Neural progenitor cell (in vitro differentiated cells): ENCODE measurements around the gene TLE1. TPM values are rescaled to one million over a fixed set of nuclear protein-coding genes. Genes with fewer than 3 reads are reported as not detected.

Source experiments
- DNase-seq: peaks from one replicate; pipeline ENCODE4 v3.0.0-alpha.2; 2016; ENCODE audit warnings: low spot score
- H2AFZ ChIP-seq: fragments of 200-600 bp; sonication (generic); replicated peaks from 2 replicates; pipeline ENCODE4 v1.6.1; 2016; ENCODE audit warnings: antibody characterized with exemption
- H3F3A ChIP-seq: fragments of 200-600 bp; sonication (generic); 2 replicates; pipeline ENCODE4 v1.6.1; 2016; ENCODE audit warnings: antibody characterized with exemption, low read depth
- H3K27ac ChIP-seq: fragments of 200-600 bp; sonication (generic); 2 replicates; pipeline ENCODE4 v1.5.1; 2016; ENCODE audit warnings: mild to moderate bottlenecking
- H3K27me3 ChIP-seq: fragments of 200-600 bp; sonication (generic); 2 replicates; pipeline ENCODE4 v1.6.1; 2016; ENCODE audit warnings: mild to moderate bottlenecking, moderate library complexity
- H3K36me3 ChIP-seq: fragments of 200-600 bp; sonication (generic); 2 replicates; pipeline ENCODE4 v1.5.1; 2016
- H3K4me1 ChIP-seq: fragments of 200-600 bp; sonication (generic); 2 replicates; pipeline ENCODE4 v1.6.1; 2016; ENCODE audit warnings: mixed run types
- H3K4me2 ChIP-seq: fragments of 200-600 bp; sonication (generic); 2 replicates; pipeline ENCODE4 v1.6.1; 2016
- H3K4me3 ChIP-seq: fragments of 200-600 bp; sonication (generic); 2 replicates; pipeline ENCODE4 v1.5.1; 2016
- H3K79me2 ChIP-seq: fragments of 200-600 bp; sonication (generic); 2 replicates; pipeline ENCODE4 v1.6.1; 2016; ENCODE audit warnings: low read depth
- H3K9ac ChIP-seq: fragments of 200-600 bp; sonication (generic); 2 replicates; pipeline ENCODE4 v1.6.1; 2016
- H3K9me3 ChIP-seq: fragments of 200-600 bp; sonication (generic); 2 replicates; pipeline ENCODE4 v1.5.1; 2016; ENCODE audit warnings: low read depth
- H4K20me1 ChIP-seq: fragments of 200-600 bp; sonication (generic); 2 replicates; pipeline ENCODE4 v1.6.1; 2016; ENCODE audit warnings: low read depth
- H3K27ac Mint-ChIP-seq: 3 replicates; pipeline ENCODE4 v1.8.0; 2021; ENCODE audit warnings: mixed read lengths
- H3K27me3 Mint-ChIP-seq: 2 replicates; pipeline ENCODE4 v1.8.0; 2022; ENCODE audit warnings: low read depth, mild to moderate bottlenecking, inconsistent platforms, moderate library complexity, mixed read lengths; ENCODE audit not compliant: insufficient read depth
- H3K36me3 Mint-ChIP-seq: 3 replicates; pipeline ENCODE4 v1.8.0; 2021; ENCODE audit warnings: mixed read lengths
- H3K4me1 Mint-ChIP-seq: 3 replicates; pipeline ENCODE4 v1.8.0; 2021; ENCODE audit warnings: mixed read lengths
- H3K4me3 Mint-ChIP-seq: 3 replicates; pipeline ENCODE4 v1.8.0; 2021; ENCODE audit warnings: mild to moderate bottlenecking, moderate library complexity, mixed read lengths
- H3K9me3 Mint-ChIP-seq: 3 replicates; pipeline ENCODE4 v1.8.0; 2020; ENCODE audit warnings: mixed read lengths
- EZH2 ChIP-seq: fragments of 200-600 bp; sonication (generic); IDR thresholded peaks from 2 replicates; pipeline ENCODE4 v1.6.1; 2017; ENCODE audit warnings: antibody characterized with exemption, mild to moderate bottlenecking, moderate library complexity
- EZH2phosphoT487 ChIP-seq: fragments of 200-600 bp; sonication (generic); IDR thresholded peaks from 2 replicates; pipeline ENCODE4 v1.6.1; 2017; ENCODE audit warnings: antibody characterized with exemption
- total RNA-seq: library from RNA; depleted of rRNA; stranded (reverse); fragments of >200 nt; gene quantifications from 2 replicates; pipeline ENCODE4 v1.2.3, GENCODE V29; 2015; ENCODE audit warnings: low replicate concordance
- TF ChIP-seq, protein P1 (sequence below): fragments of 200-600 bp; sonication (generic); IDR thresholded peaks from 2 replicates; pipeline ENCODE4 v1.5.1; 2017; ENCODE audit warnings: antibody characterized with exemption, mild to moderate bottlenecking

TLE1 gene
- total RNA-seq, 1 donor from 2014 or later = 54.7 TPM

DNA sequence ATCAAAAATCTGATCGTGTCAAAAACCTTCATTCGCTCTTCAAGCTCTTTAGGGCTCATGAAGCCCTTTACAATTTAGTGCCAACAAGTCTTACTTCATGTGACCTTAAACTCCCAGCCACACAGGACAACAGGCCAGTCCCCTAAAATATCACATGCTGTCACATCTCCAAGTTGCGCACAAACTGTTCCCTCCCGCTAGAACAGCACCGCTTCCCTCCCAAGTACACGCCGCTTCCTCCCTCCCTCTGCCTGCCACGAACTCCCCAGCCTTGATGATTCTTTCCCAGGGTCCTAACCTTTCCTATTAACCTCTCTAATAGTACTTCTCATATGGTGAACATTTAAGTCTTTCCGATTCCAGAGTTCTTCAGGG lies 91.2 kb downstream of the TLE1 start:
- Histone ChIP-seq H3K4me1 (peaks cover 25% of the 10 kb centered on the region), H3F3A (peaks cover 16% of the 10 kb centered on the region), H2AFZ (no peak overlapping the region), H3K27ac (no peak overlapping the region), H3K9me3 (no peaks in the 10 kb centered on the region), H3K36me3 (peaks cover 13% of the 10 kb centered on the region), H3K9ac (no peak overlapping the region), H3K4me2 (no peak overlapping the region), H3K4me3 (no peak overlapping the region), H3K27me3 (no peaks in the 10 kb centered on the region), H4K20me1 (peaks cover 13% of the 10 kb centered on the region), H3K79me2 (peaks cover 24% of the 10 kb centered on the region)
- DNase-seq = no peak
- TF ChIP-seq EZH2phosphoT487 = no peak
- no peak for TF ChIP-seq EZH2
- TF ChIP-seq, protein P1, sequence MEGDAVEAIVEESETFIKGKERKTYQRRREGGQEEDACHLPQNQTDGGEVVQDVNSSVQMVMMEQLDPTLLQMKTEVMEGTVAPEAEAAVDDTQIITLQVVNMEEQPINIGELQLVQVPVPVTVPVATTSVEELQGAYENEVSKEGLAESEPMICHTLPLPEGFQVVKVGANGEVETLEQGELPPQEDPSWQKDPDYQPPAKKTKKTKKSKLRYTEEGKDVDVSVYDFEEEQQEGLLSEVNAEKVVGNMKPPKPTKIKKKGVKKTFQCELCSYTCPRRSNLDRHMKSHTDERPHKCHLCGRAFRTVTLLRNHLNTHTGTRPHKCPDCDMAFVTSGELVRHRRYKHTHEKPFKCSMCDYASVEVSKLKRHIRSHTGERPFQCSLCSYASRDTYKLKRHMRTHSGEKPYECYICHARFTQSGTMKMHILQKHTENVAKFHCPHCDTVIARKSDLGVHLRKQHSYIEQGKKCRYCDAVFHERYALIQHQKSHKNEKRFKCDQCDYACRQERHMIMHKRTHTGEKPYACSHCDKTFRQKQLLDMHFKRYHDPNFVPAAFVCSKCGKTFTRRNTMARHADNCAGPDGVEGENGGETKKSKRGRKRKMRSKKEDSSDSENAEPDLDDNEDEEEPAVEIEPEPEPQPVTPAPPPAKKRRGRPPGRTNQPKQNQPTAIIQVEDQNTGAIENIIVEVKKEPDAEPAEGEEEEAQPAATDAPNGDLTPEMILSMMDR = no peak
- peak overlapping the region; percentile 8 for H3K27ac Mint-ChIP-seq
- no peak overlapping the region for H3K4me3 Mint-ChIP-seq
- H3K36me3 Mint-ChIP-seq = peaks cover 63% of the 10 kb centered on the region
- peaks cover 3% of the 10 kb centered on the region for H3K9me3 Mint-ChIP-seq
- H3K4me1 Mint-ChIP-seq = peaks cover 29% of the 10 kb centered on the region
- H3K27me3 Mint-ChIP-seq = peaks cover 12% of the 10 kb centered on the region

DNA sequence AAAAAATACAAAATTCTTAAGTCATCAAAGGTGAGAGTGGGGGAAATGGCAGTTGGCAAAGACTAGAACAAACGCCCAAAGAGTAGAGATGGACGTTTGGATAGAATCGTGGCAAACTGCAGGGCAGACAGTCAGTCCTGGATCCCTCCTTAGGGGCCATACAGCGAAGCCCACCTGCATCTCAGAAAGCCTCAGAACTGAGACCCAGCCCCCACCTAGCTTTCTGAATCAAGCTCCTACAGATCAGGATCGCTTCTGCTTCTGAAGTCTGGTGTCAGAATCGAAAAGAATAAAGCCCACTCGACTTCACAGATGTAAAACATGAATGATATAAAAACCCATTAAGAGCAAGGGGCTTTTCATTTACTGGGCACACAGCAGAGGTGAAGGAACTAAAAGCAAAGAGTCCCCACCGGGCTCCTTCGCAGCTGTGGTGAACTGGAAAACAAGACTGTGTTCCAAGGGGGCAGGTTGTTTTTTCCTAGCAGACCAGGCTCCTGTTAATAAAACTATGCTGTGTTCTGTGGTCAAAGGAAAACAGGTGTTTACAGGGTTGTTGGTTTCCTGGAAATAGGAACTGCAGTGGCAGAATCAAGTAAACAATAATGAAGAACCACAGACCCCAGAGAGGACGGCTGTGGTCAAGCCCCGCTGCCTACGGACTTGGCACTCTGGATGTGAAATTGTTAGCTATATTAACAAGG lies 91.8 kb downstream of the TLE1 start:
- Mint-ChIP-seq H3K4me1 (peaks cover 31% of the 10 kb centered on the region), H3K9me3 (peaks cover 3% of the 10 kb centered on the region), H3K4me3 (no peak overlapping the region), H3K36me3 (peaks cover 64% of the 10 kb centered on the region), H3K27me3 (peaks cover 14% of the 10 kb centered on the region), H3K27ac (no peak overlapping the region)
- Histone ChIP-seq H3K79me2 (peaks cover 24% of the 10 kb centered on the region), H3K9me3 (no peaks in the 10 kb centered on the region), H3F3A (peaks cover 16% of the 10 kb centered on the region), H3K4me3 (no peak overlapping the region), H3K27ac (peak overlapping the region; percentile 14), H4K20me1 (peaks cover 13% of the 10 kb centered on the region), H3K4me2 (peak overlapping the region; percentile 45), H2AFZ (no peak overlapping the region), H3K4me1 (peaks cover 25% of the 10 kb centered on the region), H3K27me3 (no peaks in the 10 kb centered on the region), H3K36me3 (peaks cover 10% of the 10 kb centered on the region), H3K9ac (no peak overlapping the region)
- no peak for DNase-seq
- TF ChIP-seq EZH2 = no peak
- TF ChIP-seq, protein P1 = no peak
- TF ChIP-seq EZH2phosphoT487 = no peak

DNA sequence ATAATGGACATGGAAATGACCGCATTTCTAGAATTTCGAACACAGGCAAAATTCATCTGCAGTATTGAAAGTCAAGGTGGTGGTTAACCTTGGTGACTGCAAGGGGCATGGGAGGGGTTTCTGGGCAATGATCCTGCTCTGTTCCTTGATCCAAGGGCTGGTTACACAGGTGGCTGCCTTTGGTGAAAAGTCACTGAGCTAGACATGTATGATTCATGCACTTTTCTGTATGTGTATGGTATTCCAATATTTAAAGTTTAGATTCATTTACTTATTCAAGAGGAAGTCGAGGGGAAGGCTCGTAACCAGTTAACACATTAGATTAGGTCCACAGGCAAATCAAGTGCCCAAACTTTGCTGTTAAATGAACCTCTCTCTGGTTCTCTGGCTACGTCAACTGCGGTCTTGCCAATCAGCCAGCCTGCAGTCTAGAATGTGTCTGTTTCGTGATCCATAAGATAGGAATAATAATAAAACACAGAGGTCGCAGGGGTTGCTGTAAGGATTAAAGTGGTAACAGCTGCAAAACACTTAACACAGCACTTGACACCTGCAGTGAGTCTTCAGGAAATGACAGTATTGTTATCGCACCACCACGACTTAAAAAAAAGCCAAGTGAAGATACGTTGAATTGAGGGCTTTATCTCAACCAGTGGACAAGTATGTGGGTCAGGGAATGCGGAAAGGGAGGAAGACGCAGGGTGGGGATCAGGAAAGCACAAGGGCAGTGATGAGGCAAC lies 92.5 kb downstream of the TLE1 start:
- H4K20me1 ChIP-seq = peaks cover 13% of the 10 kb centered on the region
- Mint-ChIP-seq H3K27ac (no peak overlapping the region), H3K27me3 (peaks cover 14% of the 10 kb centered on the region), H3K9me3 (peaks cover 3% of the 10 kb centered on the region), H3K36me3 (peaks cover 63% of the 10 kb centered on the region), H3K4me3 (no peak overlapping the region), H3K4me1 (peaks cover 31% of the 10 kb centered on the region)
- peak overlapping the region; percentile 45 for H3K4me2 ChIP-seq
- TF ChIP-seq EZH2 (no peak), EZH2phosphoT487 (no peak)
- TF ChIP-seq, protein P1 = no peak
- no peaks in the 10 kb centered on the region for H3K27me3 ChIP-seq
- peaks cover 10% of the 10 kb centered on the region for H3K36me3 ChIP-seq
- H3K4me1 ChIP-seq = peaks cover 25% of the 10 kb centered on the region
- peaks cover 16% of the 10 kb centered on the region for H3F3A ChIP-seq
- DNase-seq = no peak
- no peak overlapping the region for H3K27ac ChIP-seq
- H2AFZ ChIP-seq = no peak overlapping the region
- H3K4me3 ChIP-seq = no peak overlapping the region
- H3K9ac ChIP-seq = no peak overlapping the region
- H3K79me2 ChIP-seq = peaks cover 24% of the 10 kb centered on the region
- H3K9me3 ChIP-seq = no peaks in the 10 kb centered on the region
